ENCODE measurements around the gene FHOD1. TPM values are rescaled to one million over a fixed set of nuclear protein-coding genes. Genes with fewer than 3 reads are reported as not detected.

Gene FHOD1
- total and polyA plus RNA-seq, 2 of the 13 experiments (the other 11 are each of a cell fraction or from before 2014, with no cell fraction given): 20.0 to 20.8 TPM

- no peak for TF ChIP-seq SIN3B (IDR thresholded peaks at IDR 0.05; ENCODE audit: low read length)
- TF ChIP-seq ZNF704 (CRISPR knock-in tag; IDR thresholded peaks at IDR 0.05; ENCODE audit: borderline replicate concordance): peak; percentile 58; the same call in 1 of the 2 replicates
- peak; percentile 60 for TF ChIP-seq HNF1B (CRISPR knock-in tag; IDR thresholded peaks at IDR 0.05)
- no peak for TF ChIP-seq ZSCAN21 (CRISPR knock-in tag; IDR thresholded peaks at IDR 0.05; ENCODE audit: borderline replicate concordance)
- no peak for TF ChIP-seq HOXA9 (CRISPR knock-in tag; IDR thresholded peaks at IDR 0.05; ENCODE audit: borderline replicate concordance)
- TF ChIP-seq ZBTB20 (CRISPR knock-in tag; IDR thresholded peaks at IDR 0.05; ENCODE audit: borderline replicate concordance, low read depth): no peak
- TF ChIP-seq ZNF503 (CRISPR knock-in tag; IDR thresholded peaks at IDR 0.05): no peak
- TF ChIP-seq SMAD3 (CRISPR knock-in tag; IDR thresholded peaks at IDR 0.05): no peak
- no peak for TF ChIP-seq RXRB (CRISPR knock-in tag; IDR thresholded peaks at IDR 0.05; ENCODE audit: borderline replicate concordance)
- TF ChIP-seq KMT2A (CRISPR knock-in tag; IDR thresholded peaks at IDR 0.05): no peak
- TF ChIP-seq LRRFIP1 (CRISPR knock-in tag; conservative IDR thresholded peaks at IDR 0.05): no peak
- peak; percentile 31; the same call in 1 of the 2 replicates for TF ChIP-seq YEATS4 (CRISPR knock-in tag; IDR thresholded peaks at IDR 0.05; ENCODE audit: borderline replicate concordance)
- TF ChIP-seq ZNF737 (CRISPR knock-in tag; IDR thresholded peaks at IDR 0.05; ENCODE audit: borderline replicate concordance): no peak
- TF ChIP-seq AHR (CRISPR knock-in tag; IDR thresholded peaks at IDR 0.05): no peak
- TF ChIP-seq ZNF574 (CRISPR knock-in tag; IDR thresholded peaks at IDR 0.05): peak; percentile 55
- TF ChIP-seq FOXK2 (IDR thresholded peaks at IDR 0.05): no peak
- no peak for TF ChIP-seq ZNF34 (CRISPR knock-in tag; IDR thresholded peaks at IDR 0.05; ENCODE audit: borderline replicate concordance)
- TF ChIP-seq SMC3 (IDR thresholded peaks at IDR 0.05; ENCODE audit: low read length): peak; percentile 52; the same call in 1 of the 2 replicates
- TF ChIP-seq ZNF143 (CRISPR knock-in tag; IDR thresholded peaks at IDR 0.05): no peak; the same call in 1 of the 2 replicates
Measured at GRCh38 chr16:67284699-67285646, 37.7 kb upstream of the FHOD1 start (continued).
